Activated CD8-positive, alpha-beta T cell treated with anti-CD3 and anti-CD28 coated beads for 36 hours (primary cell): ENCODE data around the gene SIAE. TPM values are rescaled to one million over a fixed set of nuclear protein-coding genes. Genes with fewer than 3 reads are reported as not detected.
"Not testable (repeated sequence)": the region's sequence is repeated elsewhere in the genome, so short reads cannot be mapped to it uniquely, and the experiment has no call there.

Experiments used
- ATAC-seq: fragments of 200-7000 bp; cut with Tn5 transposase; one replicate; pipeline ENCODE4 v1.10.0; 2021; ENCODE audit warnings: mild to moderate bottlenecking, moderate library complexity
- CTCF ChIA-PET: fragments of 350-600 bp; sonication (Branson Sonifier 250); formaldehyde crosslinking; loops from one replicate; lab custom pipeline; 2021; ENCODE audit warnings: antibody characterized with exemption; lab: Charles Lee
- POLR2A ChIA-PET: fragments of 350-600 bp; sonication (Branson Sonifier 250); formaldehyde crosslinking; loops from one replicate; lab custom pipeline; 2021; ENCODE audit warnings: antibody characterized with exemption; lab: Charles Lee
- DNase-seq: peaks from one replicate; pipeline ENCODE4 v3.0.0-alpha.2; 2020
- H3K27ac Mint-ChIP-seq: one replicate; pipeline ENCODE4 v1.8.0; 2021; ENCODE audit warnings: mild to moderate bottlenecking, mixed read lengths
- H3K27me3 Mint-ChIP-seq: one replicate; pipeline ENCODE4 v1.8.0; 2021; ENCODE audit warnings: mixed read lengths
- H3K36me3 Mint-ChIP-seq: one replicate; pipeline ENCODE4 v1.8.0; 2021; ENCODE audit warnings: low read depth, mixed read lengths
- H3K4me1 Mint-ChIP-seq: one replicate; pipeline ENCODE4 v1.8.0; 2021; ENCODE audit warnings: low read depth, mixed read lengths
- H3K4me3 Mint-ChIP-seq: one replicate; pipeline ENCODE4 v1.8.0; 2021; ENCODE audit warnings: mild to moderate bottlenecking, moderate library complexity, mixed read lengths
- H3K9me3 Mint-ChIP-seq: one replicate; pipeline ENCODE4 v1.8.0; 2021; ENCODE audit warnings: mixed read lengths
- CTCF ChIP-seq: fragments of 200-600 bp; IDR thresholded peaks from one replicate; pipeline ENCODE4 v1.8.0; 2022; ENCODE audit warnings: antibody characterized with exemption, mild to moderate bottlenecking
- intact Hi-C: fragments of 100-400 bp; cut with micrococcal nuclease; formaldehyde crosslinking; loops from one replicate; pipeline ENCODE4 v1.10.0; 2022
- total RNA-seq, 2 experiments: library from RNA; stranded (reverse); gene quantifications; one replicate each; pipeline ENCODE4 v1.2.3, GENCODE V29; 2021

Gene SIAE
- total RNA-seq, 2 experiments from 2014 or later: 5.0 to 6.2 TPM

GRCh38 chr11:124612045-124612444 lies 61.5 kb downstream of the SIAE start:
- Mint-ChIP-seq H3K27ac (peak overlapping the region; percentile 24), H3K36me3 (no peaks in the 10 kb centered on the region), H3K27me3 (no peaks in the 10 kb centered on the region), H3K4me3 (no peak overlapping the region), H3K9me3 (no peaks in the 10 kb centered on the region), H3K4me1 (peaks cover 10% of the 10 kb centered on the region)
- peak; percentile 94 for ATAC-seq
- TF ChIP-seq CTCF: no peak
- ChIA-PET POLR2A (interaction anchor here (1.5 kb wide), 1 partner anchor 10 kb away, joined by 4 read pairs; the partner anchor contains the start of gene TBRG1), CTCF (interaction anchor here (1.3 to 1.9 kb wide), 2 partner anchors 11 to 27 kb away, joined by 3 to 5 read pairs; no protein-coding TSS in a partner anchor)
- intact Hi-C loops: no loop called here
- DNase-seq: peak; percentile 60

GRCh38 chr11:124611064-124611463 lies 62.5 kb downstream of the SIAE start, which contains the start of gene PANX3:
TSS of gene PANX3 (plus strand) at chr11:124611428. CDS start at chr11:124611557, 129 bp downstream.
- intact Hi-C loops: no loop called here
- no peak for TF ChIP-seq CTCF
- Mint-ChIP-seq H3K27ac (peak within 1 kb of the TSS; percentile 24), H3K27me3 (no peaks in the 10 kb centered on the region), H3K4me3 (no peak within 1 kb of the TSS), H3K9me3 (no peaks in the 10 kb centered on the region), H3K4me1 (peaks cover 10% of the 10 kb centered on the region), H3K36me3 (no peaks in the 10 kb centered on the region)
- CTCF ChIA-PET: interaction anchor here (1.3 to 1.9 kb wide), 2 partner anchors 10 to 26 kb away, joined by 3 to 5 read pairs; no protein-coding TSS in a partner anchor
- POLR2A ChIA-PET: no interaction called here
- no peak for ATAC-seq
- DNase-seq: no peak

- intact Hi-C loops: no loop called here
- Mint-ChIP-seq H3K36me3 (no peaks in the 10 kb centered on the region), H3K27me3 (no peaks in the 10 kb centered on the region), H3K4me1 (peaks cover 10% of the 10 kb centered on the region), H3K9me3 (no peaks in the 10 kb centered on the region), H3K4me3 (no peak overlapping the region), H3K27ac (no peak overlapping the region)
- no peak for TF ChIP-seq CTCF
- no peak for DNase-seq
- CTCF ChIA-PET: interaction anchor here (1.3 to 1.9 kb wide), 2 partner anchors 9 to 208 kb away, joined by 4 to 5 read pairs; no protein-coding TSS in a partner anchor
- POLR2A ChIA-PET: interaction anchor here (1.1 kb wide), 1 partner anchor 13 kb away, joined by 3 read pairs; the partner anchor contains the start of gene TBRG1
- no peak for ATAC-seq
These were observed 63.2 kb downstream of the SIAE start for GRCh38 chr11:124610295-124610694.

- no peak for TF ChIP-seq CTCF
- Mint-ChIP-seq H3K4me3 (no peak overlapping the region), H3K27ac (no peak overlapping the region), H3K27me3 (no peaks in the 10 kb centered on the region), H3K9me3 (no peaks in the 10 kb centered on the region), H3K4me1 (peaks cover 10% of the 10 kb centered on the region), H3K36me3 (no peaks in the 10 kb centered on the region)
- intact Hi-C loops: no loop called here
- ChIA-PET CTCF (interaction anchor here (1.1 kb wide), 1 partner anchor 51 kb away, joined by 3 read pairs; no protein-coding TSS in a partner anchor), POLR2A (no interaction called here)
- no peak for DNase-seq
- ATAC-seq: no peak
These were observed 65.4 kb downstream of the SIAE start for GRCh38 chr11:124608147-124608546.

- H3K27ac Mint-ChIP-seq: no peak overlapping the region
These were observed 67.8 kb downstream of the SIAE start for GRCh38 chr11:124605719-124606118.

GRCh38 chr11:124602723-124603122 lies 70.8 kb downstream of the SIAE start:
- H3K9me3 Mint-ChIP-seq, DNase-seq, H3K27ac Mint-ChIP-seq, POLR2A ChIA-PET, H3K4me1 Mint-ChIP-seq, H3K36me3 Mint-ChIP-seq, intact Hi-C loops, ATAC-seq, H3K4me3 Mint-ChIP-seq: not testable (repeated sequence)
- CTCF ChIA-PET: interaction anchor here (1.0 kb wide), 1 partner anchor 16 kb away, joined by 3 read pairs; no protein-coding TSS in a partner anchor
- peaks cover 16% of the 10 kb centered on the region for H3K27me3 Mint-ChIP-seq

More at GRCh38 chr11:124605719-124606118, 67.8 kb downstream of the SIAE start:
- intact Hi-C loops: no loop called here
- DNase-seq (no peak), ATAC-seq (no peak)
- TF ChIP-seq CTCF: no peak
- peaks cover 6% of the 10 kb centered on the region for H3K27me3 Mint-ChIP-seq
- H3K4me3 Mint-ChIP-seq: no peak overlapping the region
- no peaks in the 10 kb centered on the region for H3K9me3 Mint-ChIP-seq
- ChIA-PET CTCF (no interaction called here), POLR2A (no interaction called here)
- no peaks in the 10 kb centered on the region for H3K4me1 Mint-ChIP-seq
- H3K36me3 Mint-ChIP-seq: no peaks in the 10 kb centered on the region
